ENCODE measurements around the gene ABCA5. TPM values are rescaled to one million over a fixed set of nuclear protein-coding genes. Genes with fewer than 3 reads are reported as not detected.

ABCA5 gene
- total and polyA plus RNA-seq, 2 donors (not counting 3 experiments of a cell fraction or from before 2014, with no cell fraction given), result 9.3 to 23.2 TPM

- H3K79me2 ChIP-seq (ENCODE audit: control insufficient read depth, insufficient read depth, low read length), result no peaks in the 10 kb centered on the region
- no peak overlapping the region for H3K4me2 ChIP-seq (ENCODE audit: insufficient read depth, low read length)
- intact Hi-C loops (cut with micrococcal nuclease) (no loop called here), dilution Hi-C loops (cut with MboI; ENCODE audit: extremely low pct_ligation_motif_present, low sequenced_read_pairs) (no loop called here)
- no peak overlapping the region for H3K4me3 ChIP-seq (replicated peaks in 1 of 3; ENCODE audit: insufficient read depth in 1 of 3, low read depth in 1 of 3, low read length in 3 of 3)
- ChIA-PET CTCF (interaction anchor here (1.9 kb wide), 1 partner anchor 165 kb away, joined by 5 read pairs; no protein-coding TSS in a partner anchor), POLR2A (no interaction called here)
- no peak overlapping the region for H3K9ac ChIP-seq (replicated peaks; ENCODE audit: extremely low read depth, insufficient read depth, low read length)
- no peaks in the 10 kb centered on the region for H3K9me1 ChIP-seq (replicated peaks; ENCODE audit: control insufficient read depth, extremely low read depth, insufficient read depth, low read length)
- TF ChIP-seq EZH2 (IDR thresholded peaks at IDR 0.05; ENCODE audit: borderline replicate concordance, low read depth, low read length, severe bottlenecking), result no peak
- no peak for TF ChIP-seq POLR2A (IDR thresholded peaks at IDR 0.05; ENCODE audit: low read depth, low read length)
- no peak for TF ChIP-seq CTCF (IDR thresholded peaks at IDR 0.05; ENCODE audit: extremely low read depth in 1 of 2, insufficient read depth in 1 of 2, low read depth in 1 of 2, low read length in 2 of 2)
- no peak for TF ChIP-seq FOS (IDR thresholded peaks at IDR 0.05; ENCODE audit: borderline replicate concordance, insufficient read depth, low read length)
- no peak for TF ChIP-seq GATA2 (IDR thresholded peaks at IDR 0.05; ENCODE audit: insufficient read depth, insufficient read length, low read depth, low read length)
- no peak for TF ChIP-seq MAX (IDR thresholded peaks at IDR 0.05; ENCODE audit: insufficient read depth, insufficient read length)
- no peak for TF ChIP-seq JUN (IDR thresholded peaks at IDR 0.05; ENCODE audit: borderline replicate concordance, insufficient read depth, insufficient read length, low read depth)
- TF ChIP-seq MYC (IDR thresholded peaks at IDR 0.05; ENCODE audit: low read depth, low read length), result no peak
- no peak for TF ChIP-seq POLR2AphosphoS5 (IDR thresholded peaks at IDR 0.05; ENCODE audit: insufficient read depth, low read depth, low read length)
- no peaks in the 10 kb centered on the region for H3K4me1 ChIP-seq (ENCODE audit: control insufficient read depth, extremely low read depth, insufficient read depth, low read length)
- DNase-seq (ENCODE audit: low read depth, low spot score), result no peak
- FAIRE-seq, result no peak
- H3K9me3 ChIP-seq (replicated peaks; ENCODE audit: control insufficient read depth, insufficient read depth, low read length), result no peaks in the 10 kb centered on the region
- no TSS peak for BruUV-seq (replicated peaks)
- no peak overlapping the region for H2AFZ ChIP-seq (ENCODE audit: low read depth, low read length)
- H3K36me3 ChIP-seq (ENCODE audit: control insufficient read depth in 2 of 2, extremely low read depth in 1 of 2, insufficient read depth in 2 of 2, low read length in 2 of 2), result no peaks in the 10 kb centered on the region
- H4K20me1 ChIP-seq (replicated peaks; ENCODE audit: control insufficient read depth, extremely low read depth, insufficient read depth, low read length), result no peaks in the 10 kb centered on the region
- no peak overlapping the region for H3K27ac ChIP-seq (ENCODE audit: insufficient read depth, low read depth, low read length)
- no peaks in the 10 kb centered on the region for H3K27me3 ChIP-seq (ENCODE audit: control insufficient read depth in 2 of 2, insufficient read depth in 2 of 2, low read length in 2 of 2)
Observed at GRCh38 chr17:69357701-69358100, 30.8 kb upstream of the ABCA5 start.
